Right lobe of liver (tissue), 6 donors: ENCODE data around the gene BEND6. TPM values are rescaled to one million over a fixed set of nuclear protein-coding genes. Genes with fewer than 3 reads are reported as not detected.

Experiments used
- ATAC-seq, 4 donors: fragments of 200-7000 bp; cut with Tn5 transposase; one replicate each; pipeline ENCODE4 v1.9.1; 2020; ENCODE audit warnings: mild to moderate bottlenecking in 4 of 4, moderate library complexity in 4 of 4
- DNase-seq, 3 donors: peaks; one replicate each; pipeline ENCODE4 v3.0.0-alpha.2; 2020
- H3K27ac ChIP-seq, 3 donors: fragments of 200-600 bp; one replicate each; pipeline ENCODE4 v1.8.0; 2022
- H3K27me3 ChIP-seq, 2 donors: fragments of 200-600 bp; one replicate each; pipeline ENCODE4 v1.8.0; 2022
- H3K36me3 ChIP-seq, 4 donors: fragments of 200-600 bp; sonication (generic) in 1 of 4; one replicate each; pipeline versions ENCODE4 v1.5.1 to v1.8.0; 2017 to 2022; ENCODE audit warnings: control low read depth in 1 of 4
- H3K4me1 ChIP-seq, 4 donors: fragments of 200-600 bp; sonication (generic) in 1 of 4; one replicate each; pipeline versions ENCODE4 v1.5.1 to v1.8.0; 2017 to 2022; ENCODE audit warnings: control low read depth in 1 of 4
- H3K4me3 ChIP-seq, 3 donors: fragments of 200-600 bp; one replicate each; pipeline ENCODE4 v1.8.0; 2022
- H3K9me3 ChIP-seq, 4 donors: fragments of 200-600 bp; sonication (generic) in 1 of 4; one replicate each; pipeline versions ENCODE4 v1.5.1 to v1.8.0; 2017 to 2022; ENCODE audit warnings: control low read depth in 1 of 4
- POLR2A ChIP-seq: fragments of 450-650 bp; IDR thresholded peaks from one replicate; pipeline ENCODE4 v1.6.1; 2017; ENCODE audit warnings: antibody characterized with exemption, mild to moderate bottlenecking
- WGBS: methylation state at CpG from one replicate; pipeline ENCODE4 v1.1.6; 2018; ENCODE audit warnings: low coverage, low lambda C conversion rate; ENCODE audit not compliant: insufficient coverage; ENCODE audit errors: missing lambda C conversion rate; 5-methylcytosine and 5-hydroxymethylcytosine counted together
- intact Hi-C, 2 donors: fragments of 100-400 bp; cut with DNase I; formaldehyde crosslinking; loops; one replicate each; pipeline versions ENCODE4 v1.11.2 to v1.14.1; 2022
- total RNA-seq, 6 experiments: library from RNA; depleted of rRNA in 2 of 6; stranded (reverse); fragments of >200 nt in 2 of 6; fragmentation: NEBNext Ultra II Directional in 3 of 6; extraction: Animal tissue kit (Norgen Biotek cat#: 25700) in 3 of 6; gene quantifications; one replicate each; pipeline versions ENCODE4 v1.1.0 to v1.2.4, GENCODE V29; 2016 to 2023
- TF ChIP-seq, protein P1 (sequence below), 4 donors: fragments of 200-600 bp in 3 of 4; fragments of 450-650 bp in 1 of 4; IDR thresholded peaks; one replicate each; pipeline versions ENCODE4 v1.5.1 to v1.8.0; 2016 to 2022; ENCODE audit warnings: antibody characterized with exemption in 4 of 4, mild to moderate bottlenecking in 2 of 4
- donor health status: DM: no; HTN: yes; CAD: no.
- donor health status: DM: no; HTN: no; CAD: no.
- donor health status: DM: no; HTN: no; CAD: no.
- donor health status: DM: no; HTN: yes; CAD: no.
- donor health status: DM: no; HTN: yes; CAD: no.

Gene BEND6
- total RNA-seq, 6 experiments from 2014 or later: not detected

DNA sequence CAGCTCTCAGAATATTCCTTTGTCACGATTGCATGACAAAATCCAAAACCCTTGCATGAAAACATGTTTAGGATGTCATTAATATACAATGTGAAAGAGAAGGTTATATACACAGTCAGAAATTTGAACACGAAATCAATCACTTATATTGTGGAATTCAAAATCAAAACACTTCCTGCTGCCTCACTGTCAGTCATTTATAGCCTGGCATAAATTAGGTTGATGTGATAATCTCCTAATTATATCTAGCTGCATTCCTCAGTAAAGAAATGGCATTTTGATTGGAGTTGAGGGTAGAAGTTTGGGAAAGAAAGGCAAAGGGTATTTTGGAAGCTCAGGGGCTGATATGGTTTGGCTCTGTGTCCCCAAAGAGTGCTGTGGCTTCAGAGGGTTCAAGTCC lies 24.1 kb upstream of the BEND6 start:
- H3K4me1 ChIP-seq: no peaks in the 10 kb centered on the region
- H3K9me3 ChIP-seq: no peaks in the 10 kb centered on the region
- intact Hi-C loops: no loop called here
- no peak for DNase-seq
- H3K36me3 ChIP-seq: no peaks in the 10 kb centered on the region
- no peak overlapping the region for H3K27ac ChIP-seq
- TF ChIP-seq, protein P1, sequence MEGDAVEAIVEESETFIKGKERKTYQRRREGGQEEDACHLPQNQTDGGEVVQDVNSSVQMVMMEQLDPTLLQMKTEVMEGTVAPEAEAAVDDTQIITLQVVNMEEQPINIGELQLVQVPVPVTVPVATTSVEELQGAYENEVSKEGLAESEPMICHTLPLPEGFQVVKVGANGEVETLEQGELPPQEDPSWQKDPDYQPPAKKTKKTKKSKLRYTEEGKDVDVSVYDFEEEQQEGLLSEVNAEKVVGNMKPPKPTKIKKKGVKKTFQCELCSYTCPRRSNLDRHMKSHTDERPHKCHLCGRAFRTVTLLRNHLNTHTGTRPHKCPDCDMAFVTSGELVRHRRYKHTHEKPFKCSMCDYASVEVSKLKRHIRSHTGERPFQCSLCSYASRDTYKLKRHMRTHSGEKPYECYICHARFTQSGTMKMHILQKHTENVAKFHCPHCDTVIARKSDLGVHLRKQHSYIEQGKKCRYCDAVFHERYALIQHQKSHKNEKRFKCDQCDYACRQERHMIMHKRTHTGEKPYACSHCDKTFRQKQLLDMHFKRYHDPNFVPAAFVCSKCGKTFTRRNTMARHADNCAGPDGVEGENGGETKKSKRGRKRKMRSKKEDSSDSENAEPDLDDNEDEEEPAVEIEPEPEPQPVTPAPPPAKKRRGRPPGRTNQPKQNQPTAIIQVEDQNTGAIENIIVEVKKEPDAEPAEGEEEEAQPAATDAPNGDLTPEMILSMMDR (IDR thresholded peaks at IDR 0.05): no peak
- TF ChIP-seq POLR2A: no peak
- WGBS: 48% methylated on average over 2 of the region's 2 CpGs
- no peak overlapping the region for H3K4me3 ChIP-seq
- peaks cover 0 to 6% of the 10 kb centered on the region in 2 donors for H3K27me3 ChIP-seq
- ATAC-seq: no peak

DNA sequence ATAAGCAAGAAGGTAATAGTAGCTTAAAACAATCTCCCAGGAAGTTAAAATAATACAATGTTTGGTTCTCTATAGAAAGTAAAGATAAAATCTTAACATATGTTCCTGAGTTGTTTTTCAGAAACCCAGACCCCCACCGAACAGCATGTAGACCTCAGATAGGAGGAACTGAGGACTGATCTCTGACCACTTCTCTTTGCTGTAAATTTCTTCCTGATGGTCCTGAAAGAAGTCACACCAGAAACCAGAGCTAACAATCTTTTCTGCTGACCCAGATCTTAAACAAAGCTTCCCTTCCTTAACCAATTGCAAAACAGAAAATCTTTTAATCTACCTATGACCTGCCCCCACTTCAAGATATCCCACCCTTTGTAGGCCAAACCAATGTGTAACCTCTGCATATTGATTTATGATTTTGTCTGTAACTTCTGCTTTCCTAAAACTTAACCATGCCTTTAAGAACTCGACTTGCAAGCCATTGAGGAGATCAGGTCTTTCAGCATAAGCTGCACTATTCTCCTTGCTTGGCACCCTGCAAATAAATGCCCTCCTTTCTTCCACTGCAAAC lies 21.9 kb upstream of the BEND6 start:
- Histone ChIP-seq H3K9me3 (no peaks in the 10 kb centered on the region), H3K4me1 (no peaks in the 10 kb centered on the region), H3K27ac (no peak overlapping the region), H3K4me3 (no peak overlapping the region), H3K36me3 (no peaks in the 10 kb centered on the region), H3K27me3 (peaks cover 0 to under 1% of the 10 kb centered on the region in 2 donors)
- no peak for ATAC-seq
- intact Hi-C loops: no loop called here
- WGBS: 13% methylated on average over 2 of the region's 2 CpGs
- no peak for DNase-seq
- no peak for TF ChIP-seq POLR2A
- TF ChIP-seq, protein P1 (IDR thresholded peaks at IDR 0.05): no peak

DNA sequence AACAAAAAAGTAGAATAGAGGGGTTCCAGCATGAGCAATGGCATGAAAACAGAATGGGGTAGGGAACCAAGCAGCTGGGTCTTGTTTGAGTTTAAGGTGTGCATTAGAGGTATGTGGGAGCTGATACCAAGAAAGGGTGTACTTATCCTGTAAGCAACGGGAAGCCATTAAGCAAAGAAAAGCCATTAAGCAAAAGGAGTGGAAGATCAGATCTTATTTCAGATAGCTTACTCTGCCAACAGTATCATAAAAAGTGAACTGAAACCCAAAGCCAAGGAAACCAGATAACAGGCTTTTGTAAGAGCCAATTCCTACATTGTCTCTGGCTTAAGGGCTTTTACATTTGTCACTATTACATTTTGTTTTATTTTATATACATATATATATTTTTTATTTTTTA lies 21.3 kb upstream of the BEND6 start:
- WGBS: 22% methylated on average over 1 of the region's 1 CpG
- no peak overlapping the region for H3K4me3 ChIP-seq
- no peaks in the 10 kb centered on the region for H3K27me3 ChIP-seq
- no peak for DNase-seq
- no peak overlapping the region for H3K27ac ChIP-seq
- H3K36me3 ChIP-seq: no peaks in the 10 kb centered on the region
- H3K4me1 ChIP-seq: no peaks in the 10 kb centered on the region
- peak in 1 of 4 donors; percentile 23 for ATAC-seq
- intact Hi-C loops: no loop called here
- TF ChIP-seq, protein P1 (IDR thresholded peaks at IDR 0.05): no peak
- no peak for TF ChIP-seq POLR2A
- no peaks in the 10 kb centered on the region for H3K9me3 ChIP-seq

DNA sequence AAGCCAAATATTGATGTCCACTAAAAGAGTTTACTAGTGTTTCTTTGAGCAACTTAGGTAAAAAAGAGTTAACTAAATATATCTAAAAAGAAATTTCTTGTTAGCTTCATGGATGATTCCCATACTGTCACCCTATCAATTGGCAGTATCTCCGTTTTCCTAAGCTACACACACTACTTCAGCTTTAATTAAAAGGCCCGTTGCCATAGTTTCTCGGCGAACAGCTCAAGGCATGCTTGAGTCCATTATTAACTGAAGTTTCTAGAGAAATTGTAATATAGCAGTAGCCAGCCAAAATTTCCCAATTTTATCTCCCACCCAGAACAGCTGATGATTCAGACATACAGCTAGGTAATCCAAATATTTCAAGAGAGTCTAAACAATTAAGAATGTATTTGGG lies 20.0 kb upstream of the BEND6 start:
- ATAC-seq: no peak
- WGBS: 82% methylated on average over 4 of the region's 4 CpGs
- no peaks in the 10 kb centered on the region for H3K4me1 ChIP-seq

More for the DNA sequence above, 20.0 kb upstream of the BEND6 start:
- H3K27ac ChIP-seq: no peak overlapping the region
- no peak overlapping the region for H3K4me3 ChIP-seq
- no peak for TF ChIP-seq POLR2A
- TF ChIP-seq, protein P1 (IDR thresholded peaks at IDR 0.05): no peak
- H3K9me3 ChIP-seq: no peaks in the 10 kb centered on the region
- H3K36me3 ChIP-seq: no peaks in the 10 kb centered on the region
- intact Hi-C loops: no loop called here
- no peaks in the 10 kb centered on the region for H3K27me3 ChIP-seq
- DNase-seq: no peak
